Adrenal gland (tissue), 12 donors: ENCODE data around the gene ABCC5. TPM values are rescaled to one million over a fixed set of nuclear protein-coding genes. Genes with fewer than 3 reads are reported as not detected.
"Not testable (repeated sequence)": the region's sequence is repeated elsewhere in the genome, so short reads cannot be mapped to it uniquely, and the experiment has no call there.

Experiments
- DNase-seq, 7 donors: peaks; one replicate each; pipeline ENCODE4 v3.0.0-alpha.2; 2019 to 2020
- H3K27ac ChIP-seq, 5 donors: fragments of 200-600 bp; sonication (generic) in 4 of 5; 1 replicate in 3 of 5; 2 replicates in 2 of 5; pipeline versions ENCODE4 v1.5.1 to v1.8.0; 2016 to 2020; ENCODE audit warnings: mild to moderate bottlenecking in 1 of 5
- H3K27me3 ChIP-seq: fragments of 200-600 bp; 2 replicates; pipeline ENCODE4 v1.8.0; 2021
- H3K36me3 ChIP-seq, 2 donors: fragments of 200-600 bp; replicated peaks in 1 of 2; 1 replicate in 1 of 2; 2 replicates in 1 of 2; pipeline versions ENCODE4 v1.5.1 to v1.8.0; 2018 to 2022
- H3K4me1 ChIP-seq, 2 donors: fragments of 200-600 bp; replicated peaks in 1 of 2; 1 replicate in 1 of 2; 2 replicates in 1 of 2; pipeline versions ENCODE4 v1.5.1 to v1.8.0; 2018 to 2021
- H3K4me3 ChIP-seq, 4 donors: fragments of 200-600 bp; sonication (generic) in 3 of 4; one replicate each; pipeline ENCODE4 v1.5.1; 2016 to 2018
- H3K9me3 ChIP-seq, 3 donors: fragments of 200-600 bp; sonication (generic) in 1 of 3; replicated peaks in 1 of 3; 1 replicate in 2 of 3; 2 replicates in 1 of 3; pipeline versions ENCODE4 v1.5.1 to v1.8.0; 2016 to 2021
- POLR2A ChIP-seq, 2 donors: fragments of 450-650 bp; IDR thresholded peaks; one replicate each; pipeline ENCODE4 v1.6.1; 2017; ENCODE audit warnings: antibody characterized with exemption in 2 of 2, mild to moderate bottlenecking in 2 of 2, moderate library complexity in 1 of 2
- WGBS, 4 donors: extraction: QIAGEN DNeasy Blood & Tissue Kit in 2 of 4; methylation state at CpG; one replicate each; pipeline versions ENCODE4 v1.1.5 to v1.1.7; 2013 to 2017; 5-methylcytosine and 5-hydroxymethylcytosine counted together
- intact Hi-C, 2 donors: fragments of 100-400 bp; cut with DNase I; formaldehyde crosslinking; loops; one replicate each; pipeline versions ENCODE4 v1.14.1 to v1.15.0; 2022 to 2023
- polyA plus RNA-seq, 3 donors: library from polyadenylated mRNA; stranded (reverse); fragments of 200-250 nt in 2 of 3; fragments of 350-450 nt in 1 of 3; fragmentation: Illumina TruSeq in 1 of 3; extraction: RNeasy Lipid Tissue Mini Kit (QIAGEN cat#74804) in 1 of 3; gene quantifications; one replicate each; pipeline ENCODE4 v1.2.3, GENCODE V29; 2013 to 2014
- total RNA-seq, 9 donors: library from RNA; depleted of rRNA in 4 of 9; stranded (reverse); fragments of >200 nt in 4 of 9; fragments of 120-200 nt in 1 of 9; fragmentation: NEBNext Ultra II Directional in 1 of 9; extraction: Animal tissue kit (Norgen Biotek cat#: 25700) in 1 of 9; gene quantifications; one replicate each; pipeline versions ENCODE4 v1.1.0 to v1.2.4, GENCODE V29; 2013 to 2023
- TF ChIP-seq, protein P1 (sequence below), 6 experiments: fragments of 450-650 bp in 4 of 6; fragments of 200-600 bp in 2 of 6; sonication (generic) in 1 of 6; IDR thresholded peaks; 1 replicate in 5 of 6; 2 replicates in 1 of 6; pipeline versions ENCODE4 v1.5.1 to v1.8.0; 2016 to 2021; ENCODE audit warnings: antibody characterized with exemption in 6 of 6, mild to moderate bottlenecking in 2 of 6, moderate library complexity in 1 of 6
- donor health status: healthy with polysubstance abuse.
- donor health status: Bipolar disorder and iron deficiency.
- donor health status: DM: yes; HTN: yes; CAD: no.
- donor health status: DM: no; HTN: no; CAD: no.
- donor health status: DM: no; HTN: no; CAD: no.
- donor health status: DM: yes; HTN: yes; CAD: no.

Gene ABCC5
- total and polyA plus RNA-seq, 12 donors: 11.4 to 53.9 (median 25.0) TPM

- Histone ChIP-seq H3K36me3 (no peaks in the 10 kb centered on the region), H3K27me3 (no peaks in the 10 kb centered on the region), H3K27ac (no peak overlapping the region), H3K4me3 (no peak overlapping the region), H3K4me1 (no peaks in the 10 kb centered on the region), H3K9me3 (no peaks in the 10 kb centered on the region)
- TF ChIP-seq, protein P1, sequence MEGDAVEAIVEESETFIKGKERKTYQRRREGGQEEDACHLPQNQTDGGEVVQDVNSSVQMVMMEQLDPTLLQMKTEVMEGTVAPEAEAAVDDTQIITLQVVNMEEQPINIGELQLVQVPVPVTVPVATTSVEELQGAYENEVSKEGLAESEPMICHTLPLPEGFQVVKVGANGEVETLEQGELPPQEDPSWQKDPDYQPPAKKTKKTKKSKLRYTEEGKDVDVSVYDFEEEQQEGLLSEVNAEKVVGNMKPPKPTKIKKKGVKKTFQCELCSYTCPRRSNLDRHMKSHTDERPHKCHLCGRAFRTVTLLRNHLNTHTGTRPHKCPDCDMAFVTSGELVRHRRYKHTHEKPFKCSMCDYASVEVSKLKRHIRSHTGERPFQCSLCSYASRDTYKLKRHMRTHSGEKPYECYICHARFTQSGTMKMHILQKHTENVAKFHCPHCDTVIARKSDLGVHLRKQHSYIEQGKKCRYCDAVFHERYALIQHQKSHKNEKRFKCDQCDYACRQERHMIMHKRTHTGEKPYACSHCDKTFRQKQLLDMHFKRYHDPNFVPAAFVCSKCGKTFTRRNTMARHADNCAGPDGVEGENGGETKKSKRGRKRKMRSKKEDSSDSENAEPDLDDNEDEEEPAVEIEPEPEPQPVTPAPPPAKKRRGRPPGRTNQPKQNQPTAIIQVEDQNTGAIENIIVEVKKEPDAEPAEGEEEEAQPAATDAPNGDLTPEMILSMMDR (IDR thresholded peaks at IDR 0.05): no peak
- no peak for TF ChIP-seq POLR2A (IDR thresholded peaks at IDR 0.05)
- 71 to 100% (median 79%) methylated on average over 1 of the region's 1 CpG for WGBS, 4 donors
- DNase-seq: peak in 1 of 7 donors; percentile 65
- intact Hi-C loops: loop anchor here in 1 of 2 donors (10.0 kb wide), 1 partner anchor 72 kb away; no protein-coding TSS in a partner anchor
Observed at GRCh38 chr3:184042617-184043016, 24.9 kb upstream of the ABCC5 start.

DNA sequence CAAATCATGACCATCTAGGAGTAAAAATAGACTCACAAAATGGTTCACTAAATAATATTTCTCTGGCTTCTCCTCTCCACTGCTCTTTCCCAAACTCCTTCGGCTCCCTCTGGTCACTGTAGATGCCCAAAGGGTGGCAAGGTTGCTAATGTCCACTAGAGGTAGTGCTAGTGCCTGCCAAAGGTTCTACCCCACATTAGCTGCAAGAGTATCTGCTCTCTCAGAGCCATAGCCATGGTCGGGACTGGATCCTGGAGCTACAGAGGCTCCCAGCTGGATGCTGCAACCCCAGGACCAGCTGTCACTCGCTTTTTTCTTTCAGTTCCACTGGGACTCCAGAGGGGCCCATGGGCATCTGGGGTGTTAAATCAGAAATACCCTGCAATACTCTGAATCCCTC, 22.3 kb upstream of the ABCC5 start:
- Histone ChIP-seq H3K27me3 (no peaks in the 10 kb centered on the region), H3K27ac (no peak overlapping the region), H3K4me1 (no peaks in the 10 kb centered on the region), H3K4me3 (no peak overlapping the region), H3K9me3 (no peaks in the 10 kb centered on the region), H3K36me3 (no peaks in the 10 kb centered on the region)
- TF ChIP-seq, protein P1 (IDR thresholded peaks at IDR 0.05): peak; percentile 18 to 42 (median 28)
- no peak for TF ChIP-seq POLR2A (IDR thresholded peaks at IDR 0.05)
- peak in 4 of 7 donors; percentile 23 to 37 (median 34) for DNase-seq
- 32 to 64% (median 52%) methylated on average over 2 to 3 of the region's 3 CpGs for WGBS, 4 donors
- intact Hi-C loops: loop anchor here in 1 of 2 donors (10.0 kb wide), 1 partner anchor 75 kb away; no protein-coding TSS in a partner anchor

DNA sequence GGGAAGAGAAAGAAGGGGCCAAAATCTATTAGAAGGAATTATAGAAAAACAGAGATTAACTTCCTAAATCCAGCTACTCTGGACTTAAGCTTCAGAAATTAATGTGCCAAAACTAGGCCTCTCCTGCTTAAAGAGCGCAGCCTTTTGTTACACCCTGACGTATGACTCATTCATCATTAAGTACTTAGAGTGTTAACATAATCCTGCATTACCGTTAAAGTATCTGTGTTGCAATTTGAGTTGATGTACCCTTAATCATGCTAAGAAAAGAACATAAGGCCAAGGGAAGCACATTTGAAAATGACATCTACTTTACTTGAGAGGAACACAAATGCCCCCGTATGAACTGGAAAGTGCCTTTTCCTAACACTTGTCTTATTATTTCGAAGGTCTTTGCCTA, 21.7 kb upstream of the ABCC5 start:
- Histone ChIP-seq H3K36me3 (no peaks in the 10 kb centered on the region), H3K4me1 (no peaks in the 10 kb centered on the region), H3K4me3 (no peak overlapping the region), H3K27ac (no peak overlapping the region), H3K27me3 (no peaks in the 10 kb centered on the region), H3K9me3 (no peaks in the 10 kb centered on the region)
- no peak for TF ChIP-seq POLR2A (IDR thresholded peaks at IDR 0.05)
- TF ChIP-seq, protein P1 (IDR thresholded peaks at IDR 0.05): no peak
- 68 to 83% (median 72%) methylated on average over 5 of the region's 5 CpGs for WGBS, 4 donors
- intact Hi-C loops: no loop called here
- no peak for DNase-seq

DNA sequence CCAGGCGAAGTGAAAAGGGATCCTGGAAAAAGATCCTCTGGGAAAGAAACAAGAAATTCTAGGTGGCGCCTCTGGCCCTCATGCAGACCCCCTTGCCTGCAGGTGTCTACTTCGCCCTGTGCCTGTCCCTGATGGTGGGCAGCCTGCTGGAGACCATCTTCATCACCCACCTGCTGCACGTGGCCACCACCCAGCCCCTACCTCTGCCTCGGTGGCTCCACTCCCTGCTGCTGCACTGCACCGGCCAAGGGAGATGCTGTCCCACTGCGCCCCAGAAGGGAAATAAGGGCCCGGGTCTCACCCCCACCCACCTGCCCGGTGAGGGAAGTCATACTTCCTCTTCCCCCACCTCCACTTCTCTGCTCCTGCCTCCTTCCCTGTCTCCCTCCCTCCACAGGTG, 20.6 kb upstream of the ABCC5 start:
- H3K36me3 ChIP-seq, H3K27ac ChIP-seq, H3K27me3 ChIP-seq, H3K4me3 ChIP-seq, H3K4me1 ChIP-seq, H3K9me3 ChIP-seq, intact Hi-C loops, DNase-seq: not testable (repeated sequence)
- 79 to 86% (median 82%) methylated on average over 5 to 9 of the region's 9 CpGs for WGBS, 4 donors

GRCh38 chr3:184037816-184038215, 20.1 kb upstream of the ABCC5 start:
- Histone ChIP-seq H3K9me3 (no peaks in the 10 kb centered on the region), H3K4me1 (no peaks in the 10 kb centered on the region), H3K27me3 (no peaks in the 10 kb centered on the region), H3K27ac (no peak overlapping the region), H3K36me3 (no peaks in the 10 kb centered on the region), H3K4me3 (no peak overlapping the region)
- intact Hi-C loops: no loop called here
- TF ChIP-seq, protein P1 (IDR thresholded peaks at IDR 0.05): no peak
- no peak for TF ChIP-seq POLR2A (IDR thresholded peaks at IDR 0.05)
- 66 to 73% (median 69%) methylated on average over 7 of the region's 7 CpGs for WGBS, 4 donors
- no peak for DNase-seq
